Common myeloid progenitor, CD34-positive (primary cell): ENCODE measurements around the gene RSBN1L.

Experiments
- CTCF ChIA-PET: fragments of 350-600 bp; sonication (Branson Sonifier 250); formaldehyde crosslinking; loops from one replicate; lab custom pipeline; 2021; ENCODE audit warnings: antibody characterized with exemption; lab: Charles Lee
- POLR2A ChIA-PET: fragments of 350-600 bp; sonication (Branson Sonifier 250); formaldehyde crosslinking; loops from one replicate; lab custom pipeline; 2021; ENCODE audit warnings: antibody characterized with exemption; lab: Charles Lee
- DNase-seq, 3 donors: peaks; one replicate each; pipeline versions ENCODE4 v3.0.0 to v3.0.0-alpha.2; 2013
- H3K27ac ChIP-seq, 2 experiments: 1 replicate in 1 of 2; 2 replicates in 1 of 2; pipeline ENCODE4 v1.7.0; 2013; ENCODE audit warnings: inconsistent platforms in 2 of 2, low read length in 2 of 2, mild to moderate bottlenecking in 2 of 2, low read depth in 1 of 2, moderate library complexity in 1 of 2; ENCODE audit not compliant: severe bottlenecking in 2 of 2, insufficient read depth in 1 of 2, poor library complexity in 1 of 2
- H3K27me3 ChIP-seq, 5 experiments: replicated peaks in 2 of 5; 1 replicate in 3 of 5; 2 replicates in 2 of 5; pipeline versions ENCODE4 v1.6.1 to v1.7.0; 2013; ENCODE audit warnings: low read length in 4 of 5, mild to moderate bottlenecking in 2 of 5, moderate library complexity in 2 of 5, inconsistent platforms in 1 of 5; ENCODE audit not compliant: insufficient read depth in 5 of 5, control insufficient read depth in 4 of 5
- H3K36me3 ChIP-seq, 4 experiments: 1 replicate in 2 of 4; 2 replicates in 2 of 4; pipeline versions ENCODE4 v1.6.1 to v1.7.0; 2013; ENCODE audit warnings: low read length in 3 of 4, control low read depth in 1 of 4, mild to moderate bottlenecking in 1 of 4; ENCODE audit not compliant: control insufficient read depth in 4 of 4, insufficient read depth in 4 of 4
- H3K4me1 ChIP-seq, 4 experiments: 1 replicate in 3 of 4; 2 replicates in 1 of 4; pipeline versions ENCODE4 v1.6.1 to v1.7.1; 2013; ENCODE audit warnings: low read length in 3 of 4, mild to moderate bottlenecking in 3 of 4, control low read depth in 1 of 4, inconsistent platforms in 1 of 4, moderate library complexity in 1 of 4; ENCODE audit not compliant: control insufficient read depth in 4 of 4, insufficient read depth in 4 of 4; ENCODE audit errors: control extremely low read depth in 1 of 4
- H3K4me3 ChIP-seq, 7 experiments: 1 replicate in 4 of 7; 2 replicates in 3 of 7; pipeline versions ENCODE4 v1.5.1 to v1.7.0; 2013; ENCODE audit warnings: mild to moderate bottlenecking in 7 of 7, low read length in 6 of 7, moderate library complexity in 6 of 7, inconsistent platforms in 2 of 7, low read depth in 2 of 7, control low read depth in 1 of 7; ENCODE audit not compliant: insufficient read depth in 4 of 7, control insufficient read depth in 1 of 7; ENCODE audit errors: extremely low read depth in 1 of 7
- H3K9me3 ChIP-seq, 5 experiments: 1 replicate in 4 of 5; 2 replicates in 1 of 5; pipeline versions ENCODE4 v1.6.1 to v1.7.1; 2013; ENCODE audit warnings: low read length in 4 of 5, mild to moderate bottlenecking in 2 of 5, inconsistent platforms in 1 of 5, low read depth in 1 of 5, moderate library complexity in 1 of 5; ENCODE audit not compliant: control insufficient read depth in 4 of 5, insufficient read depth in 2 of 5; ENCODE audit errors: control extremely low read depth in 1 of 5
- WGBS: methylation state at CpG from one replicate; pipeline ENCODE4 v1.1.5; 2013; ENCODE audit not compliant: insufficient coverage; 5-methylcytosine and 5-hydroxymethylcytosine counted together

Gene RSBN1L

GRCh38 chr7:77655356-77655755 lies 40.9 kb upstream of the RSBN1L start:
- no peaks in the 10 kb centered on the region for H3K27me3 ChIP-seq
- H3K36me3 ChIP-seq = peaks cover 0 to 5% (median 1%) of the 10 kb centered on the region in 4 experiments
- H3K9me3 ChIP-seq = no peaks in the 10 kb centered on the region
- H3K4me1 ChIP-seq = no peaks in the 10 kb centered on the region
- ChIA-PET CTCF (interaction anchor here (0.7 to 7.4 kb wide), 9 partner anchors 10 to 386 kb away, joined by 3 to 78 read pairs (median 6); no protein-coding TSS in a partner anchor), POLR2A (no interaction called here)
- WGBS = 89% methylated on average over 1 of the region's 1 CpG
- no peak for DNase-seq
- no peak overlapping the region for H3K4me3 ChIP-seq
- no peak overlapping the region for H3K27ac ChIP-seq

- CTCF ChIA-PET = interaction anchor here (1.0 to 7.4 kb wide), 15 partner anchors 10 to 1270 kb away, joined by 3 to 78 read pairs (median 5); no protein-coding TSS in a partner anchor
- peaks cover 0 to 5% (median 1%) of the 10 kb centered on the region in 4 experiments for H3K36me3 ChIP-seq
- WGBS = 96% methylated on average over 4 of the region's 9 CpGs
Measured at GRCh38 chr7:77655836-77656455, 40.3 kb upstream of the RSBN1L start.

GRCh38 chr7:77657427-77658224 lies 38.6 kb upstream of the RSBN1L start:
- Histone ChIP-seq H3K27ac (no peak overlapping the region), H3K4me3 (no peak overlapping the region), H3K27me3 (no peaks in the 10 kb centered on the region), H3K4me1 (no peaks in the 10 kb centered on the region), H3K36me3 (peaks cover 0 to 5% (median 1%) of the 10 kb centered on the region in 4 experiments), H3K9me3 (no peaks in the 10 kb centered on the region)
- CTCF ChIA-PET = interaction anchor here (0.7 to 7.4 kb wide), 24 partner anchors 7 to 1269 kb away, joined by 3 to 78 read pairs (median 4); partner anchors contain the start of gene RSBN1L
- WGBS = no CpG with 5 or more reads among the region's 1 CpG
- POLR2A ChIA-PET = no interaction called here
- peak; percentile 64 to 75 (median 70) for DNase-seq

More at GRCh38 chr7:77655836-77656455, 40.3 kb upstream of the RSBN1L start:
- no peaks in the 10 kb centered on the region for H3K4me1 ChIP-seq
- H3K27ac ChIP-seq = no peak overlapping the region
- no peak overlapping the region for H3K4me3 ChIP-seq
- DNase-seq = no peak
- H3K27me3 ChIP-seq = no peaks in the 10 kb centered on the region
- POLR2A ChIA-PET = no interaction called here
- H3K9me3 ChIP-seq = no peaks in the 10 kb centered on the region

- CTCF ChIA-PET = interaction anchor here (1.0 to 7.4 kb wide), 17 partner anchors 9 to 282 kb away, joined by 3 to 78 read pairs (median 6); partner anchors contain the start of gene RSBN1L
- DNase-seq = no peak
- no peaks in the 10 kb centered on the region for H3K9me3 ChIP-seq
- H3K27me3 ChIP-seq = no peaks in the 10 kb centered on the region
- H3K27ac ChIP-seq = no peak overlapping the region
- POLR2A ChIA-PET = no interaction called here
- H3K36me3 ChIP-seq = peaks cover 0 to 5% (median 0%) of the 10 kb centered on the region in 4 experiments
- H3K4me3 ChIP-seq = no peak overlapping the region
- no peaks in the 10 kb centered on the region for H3K4me1 ChIP-seq
- WGBS = 94% methylated on average over 5 of the region's 5 CpGs
Measured at GRCh38 chr7:77658928-77659327, 37.3 kb upstream of the RSBN1L start.

GRCh38 chr7:77661816-77662215 lies 34.4 kb upstream of the RSBN1L start:
- Histone ChIP-seq H3K27me3 (no peaks in the 10 kb centered on the region), H3K9me3 (no peaks in the 10 kb centered on the region), H3K36me3 (peaks cover 0 to 2% (median 0%) of the 10 kb centered on the region in 4 experiments), H3K4me1 (no peaks in the 10 kb centered on the region), H3K27ac (no peak overlapping the region), H3K4me3 (no peak overlapping the region)
- CTCF ChIA-PET = interaction anchor here (1.1 to 6.5 kb wide), 3 partner anchors 10 to 93 kb away, joined by 3 to 69 read pairs (median 8); no protein-coding TSS in a partner anchor
- 92% methylated on average over 5 of the region's 5 CpGs for WGBS
- no peak for DNase-seq
- POLR2A ChIA-PET = no interaction called here

- no peak overlapping the region for H3K4me3 ChIP-seq
- ChIA-PET POLR2A (no interaction called here), CTCF (interaction anchor here (1.2 to 2.1 kb wide), 2 partner anchors 11 to 97 kb away, joined by 3 to 9 read pairs; no protein-coding TSS in a partner anchor)
- H3K27ac ChIP-seq = no peak overlapping the region
- DNase-seq = no peak
- no peaks in the 10 kb centered on the region for H3K27me3 ChIP-seq
- H3K4me1 ChIP-seq = no peaks in the 10 kb centered on the region
- no peaks in the 10 kb centered on the region for H3K9me3 ChIP-seq
- WGBS = 93% methylated on average over 2 of the region's 2 CpGs
- no peaks in the 10 kb centered on the region for H3K36me3 ChIP-seq
Measured at GRCh38 chr7:77662869-77663268, 33.4 kb upstream of the RSBN1L start.
